Neural progenitor cell (in vitro differentiated cells): ENCODE results near the gene RGS3. TPM values are rescaled to one million over a fixed set of nuclear protein-coding genes. Genes with fewer than 3 reads are reported as not detected.

Source experiments
- DNase-seq: peaks from one replicate; pipeline ENCODE4 v3.0.0-alpha.2; 2016; ENCODE audit warnings: low spot score
- H2AFZ ChIP-seq: fragments of 200-600 bp; sonication (generic); replicated peaks from 2 replicates; pipeline ENCODE4 v1.6.1; 2016; ENCODE audit warnings: antibody characterized with exemption
- H3F3A ChIP-seq: fragments of 200-600 bp; sonication (generic); 2 replicates; pipeline ENCODE4 v1.6.1; 2016; ENCODE audit warnings: antibody characterized with exemption, low read depth
- H3K27ac ChIP-seq: fragments of 200-600 bp; sonication (generic); 2 replicates; pipeline ENCODE4 v1.5.1; 2016; ENCODE audit warnings: mild to moderate bottlenecking
- H3K27me3 ChIP-seq: fragments of 200-600 bp; sonication (generic); 2 replicates; pipeline ENCODE4 v1.6.1; 2016; ENCODE audit warnings: mild to moderate bottlenecking, moderate library complexity
- H3K36me3 ChIP-seq: fragments of 200-600 bp; sonication (generic); 2 replicates; pipeline ENCODE4 v1.5.1; 2016
- H3K4me1 ChIP-seq: fragments of 200-600 bp; sonication (generic); 2 replicates; pipeline ENCODE4 v1.6.1; 2016; ENCODE audit warnings: mixed run types
- H3K4me2 ChIP-seq: fragments of 200-600 bp; sonication (generic); 2 replicates; pipeline ENCODE4 v1.6.1; 2016
- H3K4me3 ChIP-seq: fragments of 200-600 bp; sonication (generic); 2 replicates; pipeline ENCODE4 v1.5.1; 2016
- H3K79me2 ChIP-seq: fragments of 200-600 bp; sonication (generic); 2 replicates; pipeline ENCODE4 v1.6.1; 2016; ENCODE audit warnings: low read depth
- H3K9ac ChIP-seq: fragments of 200-600 bp; sonication (generic); 2 replicates; pipeline ENCODE4 v1.6.1; 2016
- H3K9me3 ChIP-seq: fragments of 200-600 bp; sonication (generic); 2 replicates; pipeline ENCODE4 v1.5.1; 2016; ENCODE audit warnings: low read depth
- H4K20me1 ChIP-seq: fragments of 200-600 bp; sonication (generic); 2 replicates; pipeline ENCODE4 v1.6.1; 2016; ENCODE audit warnings: low read depth
- H3K27ac Mint-ChIP-seq: 3 replicates; pipeline ENCODE4 v1.8.0; 2021; ENCODE audit warnings: mixed read lengths
- H3K27me3 Mint-ChIP-seq: 2 replicates; pipeline ENCODE4 v1.8.0; 2022; ENCODE audit warnings: low read depth, mild to moderate bottlenecking, inconsistent platforms, moderate library complexity, mixed read lengths; ENCODE audit not compliant: insufficient read depth
- H3K36me3 Mint-ChIP-seq: 3 replicates; pipeline ENCODE4 v1.8.0; 2021; ENCODE audit warnings: mixed read lengths
- H3K4me1 Mint-ChIP-seq: 3 replicates; pipeline ENCODE4 v1.8.0; 2021; ENCODE audit warnings: mixed read lengths
- H3K4me3 Mint-ChIP-seq: 3 replicates; pipeline ENCODE4 v1.8.0; 2021; ENCODE audit warnings: mild to moderate bottlenecking, moderate library complexity, mixed read lengths
- H3K9me3 Mint-ChIP-seq: 3 replicates; pipeline ENCODE4 v1.8.0; 2020; ENCODE audit warnings: mixed read lengths
- EZH2 ChIP-seq: fragments of 200-600 bp; sonication (generic); IDR thresholded peaks from 2 replicates; pipeline ENCODE4 v1.6.1; 2017; ENCODE audit warnings: antibody characterized with exemption, mild to moderate bottlenecking, moderate library complexity
- EZH2phosphoT487 ChIP-seq: fragments of 200-600 bp; sonication (generic); IDR thresholded peaks from 2 replicates; pipeline ENCODE4 v1.6.1; 2017; ENCODE audit warnings: antibody characterized with exemption
- total RNA-seq: library from RNA; depleted of rRNA; stranded (reverse); fragments of >200 nt; gene quantifications from 2 replicates; pipeline ENCODE4 v1.2.3, GENCODE V29; 2015; ENCODE audit warnings: low replicate concordance
- TF ChIP-seq, protein P1 (sequence below): fragments of 200-600 bp; sonication (generic); IDR thresholded peaks from 2 replicates; pipeline ENCODE4 v1.5.1; 2017; ENCODE audit warnings: antibody characterized with exemption, mild to moderate bottlenecking

RGS3 gene
- total RNA-seq, 1 donor from 2014 or later: 30.3 TPM

DNA sequence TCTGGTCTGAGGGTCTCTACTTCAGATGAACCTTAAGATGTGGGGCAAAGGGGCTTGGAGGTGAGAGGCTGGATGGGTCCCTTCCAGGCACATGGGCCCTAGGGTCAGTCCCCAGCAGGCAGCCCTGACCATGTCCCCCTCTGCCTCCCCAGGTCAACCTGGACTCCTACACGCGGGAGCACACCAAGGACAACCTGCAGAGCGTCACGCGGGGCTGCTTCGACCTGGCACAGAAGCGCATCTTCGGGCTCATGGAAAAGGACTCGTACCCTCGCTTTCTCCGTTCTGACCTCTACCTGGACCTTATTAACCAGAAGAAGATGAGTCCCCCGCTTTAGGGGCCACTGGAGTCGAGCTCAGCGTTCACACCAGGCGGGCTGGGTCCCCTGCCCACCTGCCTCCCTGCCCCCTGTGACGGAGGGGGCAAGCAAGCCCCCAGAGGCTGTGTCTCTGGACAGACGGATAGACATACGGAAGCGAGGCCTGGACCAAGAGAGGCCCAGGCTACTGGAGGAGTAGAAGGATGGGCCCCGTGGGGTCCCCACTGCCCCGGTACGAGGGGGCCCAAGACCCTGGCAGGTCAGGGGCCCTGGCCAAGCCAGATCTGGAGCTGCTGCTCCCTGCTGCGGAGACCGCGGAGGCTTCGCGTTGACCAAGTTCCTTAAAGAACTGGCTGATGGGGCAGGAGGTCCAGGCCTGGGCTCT lies 133.2 kb downstream of the RGS3 start:
- H3K4me3 Mint-ChIP-seq: peak overlapping the region; percentile 90
- no peak overlapping the region for H2AFZ ChIP-seq
- H3K4me1 ChIP-seq: peaks cover 38% of the 10 kb centered on the region
- H3K4me1 Mint-ChIP-seq: peaks cover 80% of the 10 kb centered on the region
- DNase-seq: no peak
- H3K9me3 Mint-ChIP-seq: no peaks in the 10 kb centered on the region
- H3K27me3 ChIP-seq: no peaks in the 10 kb centered on the region
- no peaks in the 10 kb centered on the region for H3K9me3 ChIP-seq
- no peaks in the 10 kb centered on the region for H4K20me1 ChIP-seq
- H3F3A ChIP-seq: peaks cover 5% of the 10 kb centered on the region
- H3K9ac ChIP-seq: no peak overlapping the region
- TF ChIP-seq EZH2phosphoT487 (no peak), EZH2 (no peak)
- TF ChIP-seq, protein P1, sequence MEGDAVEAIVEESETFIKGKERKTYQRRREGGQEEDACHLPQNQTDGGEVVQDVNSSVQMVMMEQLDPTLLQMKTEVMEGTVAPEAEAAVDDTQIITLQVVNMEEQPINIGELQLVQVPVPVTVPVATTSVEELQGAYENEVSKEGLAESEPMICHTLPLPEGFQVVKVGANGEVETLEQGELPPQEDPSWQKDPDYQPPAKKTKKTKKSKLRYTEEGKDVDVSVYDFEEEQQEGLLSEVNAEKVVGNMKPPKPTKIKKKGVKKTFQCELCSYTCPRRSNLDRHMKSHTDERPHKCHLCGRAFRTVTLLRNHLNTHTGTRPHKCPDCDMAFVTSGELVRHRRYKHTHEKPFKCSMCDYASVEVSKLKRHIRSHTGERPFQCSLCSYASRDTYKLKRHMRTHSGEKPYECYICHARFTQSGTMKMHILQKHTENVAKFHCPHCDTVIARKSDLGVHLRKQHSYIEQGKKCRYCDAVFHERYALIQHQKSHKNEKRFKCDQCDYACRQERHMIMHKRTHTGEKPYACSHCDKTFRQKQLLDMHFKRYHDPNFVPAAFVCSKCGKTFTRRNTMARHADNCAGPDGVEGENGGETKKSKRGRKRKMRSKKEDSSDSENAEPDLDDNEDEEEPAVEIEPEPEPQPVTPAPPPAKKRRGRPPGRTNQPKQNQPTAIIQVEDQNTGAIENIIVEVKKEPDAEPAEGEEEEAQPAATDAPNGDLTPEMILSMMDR: no peak
- H3K4me2 ChIP-seq: no peak overlapping the region
- H3K36me3 ChIP-seq: no peaks in the 10 kb centered on the region
- H3K36me3 Mint-ChIP-seq: peaks cover 13% of the 10 kb centered on the region
- peaks cover 19% of the 10 kb centered on the region for H3K79me2 ChIP-seq
- no peak overlapping the region for H3K27ac ChIP-seq
- peaks cover 6% of the 10 kb centered on the region for H3K27me3 Mint-ChIP-seq
- H3K4me3 ChIP-seq: no peak overlapping the region
- no peak overlapping the region for H3K27ac Mint-ChIP-seq

GRCh38 chr9:113597390-113598241 lies 134.1 kb downstream of the RGS3 start:
- no peaks in the 10 kb centered on the region for H3K9me3 ChIP-seq

DNA sequence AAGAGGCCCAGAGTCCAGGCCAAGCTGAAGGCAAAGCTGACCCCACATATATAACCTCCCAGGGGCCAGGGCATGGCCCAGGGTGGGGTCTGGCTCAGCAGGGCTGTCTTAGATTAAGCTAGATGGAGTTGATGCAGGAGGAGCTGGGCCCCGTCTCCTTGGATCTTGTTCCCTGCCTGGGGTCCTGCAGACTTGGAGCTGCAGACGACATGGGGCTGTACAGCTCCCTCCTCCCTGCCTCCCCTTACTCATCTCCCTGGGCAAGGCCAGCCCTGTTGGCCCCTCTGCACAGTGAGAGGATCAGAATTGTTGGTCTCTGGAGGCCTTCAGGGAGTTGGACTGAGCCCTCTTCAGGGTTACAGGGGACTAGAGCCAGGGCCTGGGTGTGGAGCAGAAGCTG lies 134.9 kb downstream of the RGS3 start:
- Histone ChIP-seq H2AFZ (no peak overlapping the region), H3K27me3 (no peaks in the 10 kb centered on the region), H3K4me2 (no peak overlapping the region), H3K4me1 (peaks cover 38% of the 10 kb centered on the region), H3K79me2 (peaks cover 19% of the 10 kb centered on the region), H3K9me3 (no peaks in the 10 kb centered on the region), H3F3A (no peaks in the 10 kb centered on the region), H3K9ac (no peak overlapping the region), H3K27ac (no peak overlapping the region), H3K36me3 (no peaks in the 10 kb centered on the region), H4K20me1 (no peaks in the 10 kb centered on the region), H3K4me3 (no peak overlapping the region)
- H3K36me3 Mint-ChIP-seq: peaks cover 13% of the 10 kb centered on the region
- H3K4me3 Mint-ChIP-seq: no peak overlapping the region
- H3K9me3 Mint-ChIP-seq: no peaks in the 10 kb centered on the region
- peaks cover 12% of the 10 kb centered on the region for H3K27me3 Mint-ChIP-seq
- no peak overlapping the region for H3K27ac Mint-ChIP-seq
- DNase-seq: no peak
- TF ChIP-seq EZH2phosphoT487 (no peak), EZH2 (no peak)
- TF ChIP-seq, protein P1: no peak
- H3K4me1 Mint-ChIP-seq: peaks cover 83% of the 10 kb centered on the region

More at GRCh38 chr9:113597390-113598241, 134.1 kb downstream of the RGS3 start:
- Histone ChIP-seq H3K27me3 (no peaks in the 10 kb centered on the region), H3K4me2 (no peak overlapping the region), H3K27ac (no peak overlapping the region), H3K9ac (no peak overlapping the region), H3K4me1 (peaks cover 38% of the 10 kb centered on the region), H2AFZ (no peak overlapping the region), H4K20me1 (no peaks in the 10 kb centered on the region), H3F3A (no peaks in the 10 kb centered on the region), H3K4me3 (no peak overlapping the region), H3K79me2 (peaks cover 19% of the 10 kb centered on the region), H3K36me3 (no peaks in the 10 kb centered on the region)
- Mint-ChIP-seq H3K27me3 (peaks cover 9% of the 10 kb centered on the region), H3K27ac (no peak overlapping the region), H3K4me3 (no peak overlapping the region), H3K36me3 (peaks cover 13% of the 10 kb centered on the region), H3K9me3 (no peaks in the 10 kb centered on the region), H3K4me1 (peaks cover 80% of the 10 kb centered on the region)
- TF ChIP-seq EZH2phosphoT487 (no peak), EZH2 (no peak)
- TF ChIP-seq, protein P1: no peak
- no peak for DNase-seq
